ENCODE measurements around the gene GLS.
A peak's percentile ranks its signal among the peaks of the same experiment; 100 is the strongest.
"Not testable (repeated sequence)": the region's sequence is repeated elsewhere in the genome, so short reads cannot be mapped to it uniquely, and the experiment has no call there.

GLS gene

DNA sequence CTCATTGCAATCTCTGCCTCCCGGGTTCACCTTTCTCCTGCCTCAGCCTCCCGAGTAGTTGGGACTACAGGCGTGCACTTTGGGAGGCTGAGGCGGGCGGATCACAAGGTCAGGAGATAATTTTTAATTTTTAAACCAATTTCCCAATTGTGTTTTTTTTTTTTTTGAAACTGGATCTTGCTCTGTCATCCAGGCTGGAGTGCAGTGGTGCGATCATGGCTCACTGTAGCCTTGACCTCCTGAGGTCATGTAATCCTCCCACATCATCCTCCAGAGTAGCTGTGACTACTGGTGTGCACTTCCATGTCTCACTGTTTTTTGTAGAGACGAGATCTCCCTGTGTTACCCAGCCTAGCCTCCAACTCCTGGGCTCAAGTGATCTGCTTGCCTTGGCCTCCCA lies 49.3 kb downstream of the GLS start:
- DNase-seq, result no peak

DNA sequence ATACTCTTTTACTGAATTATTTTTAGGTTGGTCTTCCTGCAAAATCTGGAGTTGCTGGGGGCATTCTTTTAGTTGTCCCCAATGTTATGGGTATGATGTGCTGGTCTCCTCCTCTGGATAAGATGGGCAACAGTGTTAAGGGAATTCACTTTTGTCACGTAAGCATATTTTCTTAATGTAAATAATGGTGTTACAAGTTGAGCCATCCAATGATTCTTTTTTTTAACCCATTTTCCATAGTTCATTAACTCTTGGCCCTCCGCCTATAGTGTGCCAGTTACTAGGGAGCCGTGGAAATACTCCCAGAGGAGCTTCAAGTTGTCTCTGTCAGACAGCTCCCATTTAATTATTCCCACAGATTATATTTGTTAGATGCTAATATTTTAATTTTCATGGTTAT lies 49.8 kb downstream of the GLS start:
- no peak for DNase-seq

DNA sequence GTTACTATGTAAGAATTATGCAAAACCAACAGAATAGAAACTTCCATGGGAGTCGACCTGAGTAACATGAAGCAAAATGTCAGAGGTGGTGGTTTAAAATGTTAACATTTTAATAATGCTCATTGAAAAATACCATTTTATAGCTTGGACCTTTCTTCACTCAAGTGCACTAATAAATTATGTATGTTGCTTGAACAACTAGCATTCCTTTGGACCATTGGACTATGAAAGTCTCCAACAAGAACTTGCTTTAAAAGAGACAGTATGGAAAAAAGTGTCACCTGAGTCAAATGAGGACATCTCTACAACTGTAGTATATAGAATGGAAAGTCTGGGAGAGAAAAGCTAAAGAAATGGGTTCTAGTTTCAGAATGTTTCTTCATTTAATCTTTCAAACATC lies 51.9 kb downstream of the GLS start:
- no peak for DNase-seq

DNA sequence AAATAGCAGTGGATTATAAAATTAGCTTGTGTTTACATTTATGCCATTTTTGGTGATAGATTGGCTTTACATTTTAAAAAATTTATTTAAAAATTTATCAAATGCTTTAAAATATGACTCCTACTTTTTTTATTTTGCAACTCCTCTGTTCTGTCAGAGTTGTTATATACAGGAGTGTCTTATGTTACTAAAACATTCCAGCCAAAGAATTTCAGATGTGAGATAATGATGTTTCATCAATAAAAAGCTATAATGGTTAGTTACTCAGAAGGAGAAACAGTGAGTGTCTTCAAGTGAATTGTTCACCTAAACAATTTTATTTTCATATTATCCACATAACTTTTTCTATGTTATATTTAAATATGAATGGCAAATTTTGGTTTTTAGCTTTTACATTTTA lies 52.7 kb downstream of the GLS start:
- no peak for DNase-seq

DNA sequence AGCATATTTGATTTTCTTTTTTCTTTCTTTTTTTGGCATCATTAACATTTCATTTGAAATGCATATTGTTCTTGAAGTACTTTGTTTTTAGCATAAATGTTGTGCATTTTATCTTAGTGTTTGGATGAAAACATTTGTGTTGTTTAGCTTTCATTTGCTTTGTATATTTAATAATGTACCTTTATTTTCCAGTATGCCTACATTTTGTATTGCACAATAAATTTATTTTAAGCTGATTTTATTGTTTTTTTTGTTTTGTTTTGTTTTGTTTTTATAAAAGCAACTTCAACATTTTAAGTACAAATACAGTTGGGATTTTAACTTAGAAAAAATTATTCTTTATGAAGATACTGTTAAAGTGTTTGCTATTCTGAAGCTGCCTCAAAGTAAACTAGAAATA lies 54.4 kb downstream of the GLS start:
- no peak for DNase-seq

DNA sequence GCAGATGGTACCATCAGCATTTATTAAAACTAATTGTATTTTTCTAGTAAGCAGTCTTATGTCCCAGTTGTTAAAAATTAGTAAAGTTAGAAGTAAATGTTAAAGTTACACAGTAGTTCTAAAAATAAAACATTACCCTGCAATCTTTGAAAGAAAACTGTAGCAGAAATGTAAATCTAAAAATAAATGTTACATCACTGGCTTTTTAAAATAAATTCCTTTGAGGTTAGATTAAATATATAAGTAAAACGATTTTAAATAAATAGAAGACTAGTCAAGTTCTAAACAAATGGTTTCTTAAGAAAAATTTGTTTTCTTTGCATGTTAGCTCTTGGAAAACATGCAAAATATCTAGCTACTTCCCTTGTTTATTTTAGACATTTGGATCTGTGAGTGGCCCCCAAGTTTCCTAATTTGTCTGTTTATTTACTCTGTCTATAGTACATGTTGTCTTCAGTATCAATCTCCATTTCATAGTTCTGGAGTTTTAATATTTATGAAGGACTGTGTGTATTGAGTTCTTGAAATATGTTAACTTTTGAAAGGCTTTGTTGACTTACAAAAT lies 58.2 kb downstream of the GLS start:
- no peak for DNase-seq

DNA sequence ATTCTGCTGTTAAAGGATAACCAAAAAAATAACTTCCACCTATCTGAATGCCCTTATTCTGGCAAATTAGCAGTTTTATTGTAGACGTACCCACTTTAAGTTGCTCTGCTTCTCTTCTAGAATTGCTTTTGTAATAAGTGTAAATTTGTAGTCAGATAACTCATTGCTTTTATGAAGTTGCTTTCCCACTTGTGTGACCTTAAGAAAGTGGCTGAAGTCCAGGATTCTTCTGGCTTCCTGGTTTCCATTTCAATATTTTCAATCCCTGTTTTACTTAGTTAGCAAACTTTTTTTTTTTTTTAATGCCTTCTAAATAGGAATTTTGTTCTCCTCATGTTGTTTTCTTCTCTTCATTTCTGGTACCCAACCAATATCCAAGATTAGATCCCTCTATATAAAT lies 59.8 kb downstream of the GLS start:
- no peak for DNase-seq

DNA sequence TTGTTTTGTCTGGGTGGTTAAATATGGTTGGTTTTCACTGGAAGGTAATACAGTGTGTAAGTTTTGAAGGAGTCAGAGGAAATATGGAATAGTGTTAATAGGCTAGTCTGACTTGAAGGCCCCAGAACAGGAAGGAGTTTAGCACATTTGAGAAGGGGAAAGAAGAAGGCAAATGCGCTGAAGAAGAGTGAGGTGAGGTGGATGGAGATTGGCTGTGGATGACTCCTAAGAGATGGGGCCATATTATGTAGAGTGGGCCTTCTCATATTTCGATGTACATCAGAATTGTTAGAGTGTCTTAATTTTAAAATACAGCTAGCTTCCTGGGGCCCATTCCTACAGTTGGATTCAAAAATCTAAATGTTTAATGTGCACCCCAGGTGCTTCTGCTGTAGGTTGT lies 61.0 kb downstream of the GLS start:
- DNase-seq, result no peak

DNA sequence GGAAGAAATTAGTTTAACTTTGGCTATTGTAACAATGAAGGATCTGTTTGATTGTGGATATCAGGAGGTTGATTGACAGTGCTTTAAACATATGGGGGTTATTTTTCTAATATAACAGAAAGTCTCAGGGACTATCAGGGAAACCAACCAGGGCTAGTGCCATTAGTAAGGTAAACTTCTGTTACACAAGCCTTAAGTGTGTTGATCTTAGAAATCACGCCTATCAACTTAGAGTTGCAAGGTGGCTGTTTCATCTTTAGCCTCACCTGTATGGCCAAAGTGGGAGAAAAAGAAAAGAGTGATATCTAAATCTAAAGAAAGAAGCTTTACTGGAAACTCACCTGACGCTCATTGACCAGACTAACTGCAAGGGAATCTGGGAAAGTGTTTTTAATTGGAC lies 62.1 kb downstream of the GLS start:
- no peak for DNase-seq

DNA sequence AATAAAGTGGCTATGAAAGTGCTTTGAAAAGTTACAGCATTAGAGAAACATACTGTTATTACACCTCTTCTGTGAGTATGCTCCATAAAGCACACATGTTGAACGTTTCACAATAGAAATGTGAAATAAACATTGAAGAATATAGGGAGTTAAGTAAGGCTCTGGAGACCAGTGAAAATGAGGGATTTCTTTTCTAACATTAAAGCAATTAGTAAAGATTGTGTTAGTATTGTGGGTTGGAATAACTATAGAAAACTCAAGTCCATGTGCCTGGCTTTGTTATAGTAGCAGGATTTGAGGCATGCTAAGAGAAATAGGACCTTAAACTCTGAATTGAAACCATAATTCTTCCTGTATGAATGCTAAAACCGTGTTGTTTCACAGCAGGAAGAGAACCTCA lies 63.1 kb downstream of the GLS start:
- no peak for DNase-seq

DNA sequence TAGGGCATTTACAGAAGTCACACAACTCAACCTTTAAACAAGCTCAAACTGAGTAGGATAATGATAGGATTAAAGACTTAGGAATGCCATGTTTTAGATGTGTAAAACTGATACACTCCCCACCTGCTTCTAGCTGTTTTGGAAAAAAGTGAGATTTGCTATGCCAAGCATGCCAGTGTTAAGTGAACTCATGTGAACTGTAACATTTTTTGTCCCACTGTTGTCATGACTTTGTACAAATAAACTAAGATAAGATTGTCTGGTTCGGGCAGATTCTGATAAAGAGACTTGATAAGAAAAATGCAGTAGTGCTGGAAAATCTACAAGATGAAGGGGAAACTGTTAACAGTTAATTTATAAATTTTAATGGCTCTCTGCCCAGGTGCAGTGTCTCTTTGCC lies 66.5 kb downstream of the GLS start:
- no peak for DNase-seq

DNA sequence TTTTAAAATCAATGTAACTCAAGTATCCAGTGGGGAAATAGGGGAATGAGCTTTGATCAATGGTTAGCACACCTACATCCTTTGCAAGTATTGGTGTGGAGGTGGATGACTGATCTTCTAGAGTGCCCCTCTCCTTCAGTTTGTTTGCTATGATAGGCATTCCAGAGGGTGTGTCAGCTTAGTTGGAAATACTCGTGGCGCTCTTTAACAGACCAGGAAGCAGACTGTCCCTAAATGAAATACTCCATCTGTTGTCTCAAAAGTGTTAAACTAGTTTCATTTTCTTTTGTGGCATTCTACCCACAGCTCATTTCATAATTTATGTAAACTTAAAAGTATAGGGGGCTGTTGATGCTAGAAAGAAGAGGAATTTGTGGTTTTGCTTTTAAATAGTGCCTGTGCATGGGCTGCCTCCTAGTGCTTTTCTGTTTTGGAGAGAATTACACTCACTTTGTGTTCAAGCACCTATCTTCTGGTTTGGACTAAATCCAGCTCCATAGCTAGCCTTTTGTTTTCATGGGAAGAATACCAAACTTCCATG lies 67.2 kb downstream of the GLS start:
- no peak for DNase-seq

DNA sequence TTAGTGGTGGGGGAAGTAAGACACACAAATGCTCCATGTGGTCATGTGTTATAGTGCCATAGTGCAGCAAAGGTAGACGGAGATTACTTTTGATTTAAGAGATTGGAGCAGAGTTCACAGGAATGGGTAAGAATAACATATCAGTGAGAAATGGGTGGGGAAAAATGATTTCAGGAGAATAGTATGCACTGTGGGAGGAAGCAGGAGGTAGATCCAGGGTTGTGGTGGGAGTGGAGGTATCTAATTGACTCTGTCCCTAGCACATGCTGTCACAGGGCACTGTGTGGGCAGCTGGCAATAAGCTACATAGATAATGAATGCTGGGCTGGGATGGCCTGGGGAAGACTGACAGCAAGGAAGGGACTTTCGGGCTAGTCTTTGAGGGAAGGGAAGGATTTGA lies 68.0 kb downstream of the GLS start:
- DNase-seq, result no peak

DNA sequence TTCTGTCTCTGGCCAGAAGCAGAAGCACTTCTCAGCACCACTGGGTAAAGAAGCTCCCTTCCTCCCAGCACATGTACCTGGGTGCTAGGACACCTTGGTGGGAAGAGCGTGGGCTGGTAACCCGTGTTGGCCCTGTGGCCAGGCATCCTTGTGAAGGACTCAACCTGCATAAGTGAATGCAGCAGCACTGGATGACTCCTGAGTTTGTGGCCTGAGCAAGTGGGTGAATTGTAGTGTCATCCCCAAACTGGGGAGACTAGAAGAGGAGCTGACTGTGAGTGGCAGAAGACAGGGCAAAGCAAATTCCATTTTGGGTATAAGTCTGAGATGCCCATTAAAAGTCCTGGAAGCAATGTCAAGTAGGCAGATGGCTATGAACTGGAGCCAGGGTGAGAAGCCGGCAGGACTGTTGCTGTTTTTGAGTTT lies 70.0 kb downstream of the GLS start:
- no peak for DNase-seq

DNA sequence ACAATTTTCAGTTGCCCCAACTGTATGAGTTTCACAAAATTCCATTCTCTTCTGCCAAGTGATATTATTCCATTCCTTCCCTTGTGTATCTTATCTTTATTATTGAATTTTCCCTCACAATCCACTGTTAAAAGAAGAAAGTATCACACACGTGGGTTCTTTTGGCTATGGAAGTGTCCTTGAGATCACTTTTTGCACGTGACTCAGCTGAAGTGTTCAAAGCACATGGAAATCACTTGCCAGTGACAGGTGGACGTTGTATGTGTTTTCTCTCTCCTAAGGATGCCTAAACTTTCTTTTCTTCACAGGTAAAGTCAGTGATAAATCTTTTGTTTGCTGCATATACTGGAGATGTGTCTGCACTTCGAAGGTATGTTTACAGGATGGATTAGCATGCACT lies 72.6 kb downstream of the GLS start:
- no peak for DNase-seq

DNA sequence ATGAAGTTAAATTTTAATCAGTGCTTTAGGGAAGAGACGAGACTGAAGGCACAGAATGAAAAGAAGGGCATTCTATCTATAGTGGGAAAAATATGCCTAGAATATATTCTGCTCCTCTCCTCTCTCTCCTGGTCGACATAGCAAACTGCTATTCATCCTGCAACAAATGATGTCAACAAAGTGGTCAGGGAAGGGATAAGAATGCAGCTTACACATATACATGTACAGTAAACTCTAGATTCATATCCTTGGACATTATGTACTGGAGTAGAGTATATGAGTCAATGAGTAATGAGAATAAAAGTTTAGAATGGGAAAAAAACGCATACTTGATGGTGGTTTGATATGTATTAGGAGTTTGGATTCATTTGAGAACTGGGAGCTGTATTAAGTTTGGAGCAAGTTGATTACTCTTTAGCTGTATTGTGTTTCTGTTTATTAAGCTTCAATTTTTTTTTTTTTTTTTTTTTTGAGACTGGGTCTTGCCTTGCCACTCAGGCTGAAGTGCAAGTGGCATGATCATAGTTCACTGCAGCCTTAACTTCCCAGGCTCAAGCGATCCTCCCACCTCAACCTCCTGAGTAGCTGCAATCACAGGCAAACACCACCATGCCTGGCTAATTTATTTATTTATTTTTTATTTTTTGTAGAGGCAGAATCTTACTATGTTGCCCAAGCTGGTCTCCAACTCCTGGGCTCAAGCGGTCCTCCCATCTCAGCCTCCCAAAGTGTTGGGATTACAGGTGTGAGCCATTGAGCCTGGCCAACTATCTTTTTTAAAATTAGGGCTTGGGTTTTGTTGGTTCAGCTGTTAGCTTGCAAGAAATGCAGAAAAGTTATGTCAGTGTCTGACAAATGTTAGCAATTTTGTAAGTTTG lies 79.5 kb downstream of the GLS start:
- no peak for DNase-seq

DNA sequence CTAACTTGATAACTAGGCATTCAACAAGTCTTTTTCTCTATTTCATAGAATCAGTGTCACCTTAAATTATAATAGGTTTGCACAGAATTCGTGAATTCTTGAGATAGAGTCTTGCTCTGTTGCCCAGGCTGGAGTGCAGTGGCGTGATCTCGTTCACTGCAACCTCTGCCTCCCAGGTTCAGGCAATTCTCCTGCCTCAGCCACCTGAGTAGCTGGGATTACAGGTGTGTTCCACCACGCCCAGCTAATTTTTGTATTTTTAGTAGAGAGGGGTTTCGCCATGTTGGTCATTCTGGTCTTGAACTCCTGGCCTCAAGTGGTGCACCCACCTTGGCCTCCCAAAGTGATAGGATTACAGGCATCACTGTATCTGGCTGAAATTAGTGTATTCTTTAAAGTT lies 80.5 kb downstream of the GLS start:
- DNase-seq, result not testable (repeated sequence)

DNA sequence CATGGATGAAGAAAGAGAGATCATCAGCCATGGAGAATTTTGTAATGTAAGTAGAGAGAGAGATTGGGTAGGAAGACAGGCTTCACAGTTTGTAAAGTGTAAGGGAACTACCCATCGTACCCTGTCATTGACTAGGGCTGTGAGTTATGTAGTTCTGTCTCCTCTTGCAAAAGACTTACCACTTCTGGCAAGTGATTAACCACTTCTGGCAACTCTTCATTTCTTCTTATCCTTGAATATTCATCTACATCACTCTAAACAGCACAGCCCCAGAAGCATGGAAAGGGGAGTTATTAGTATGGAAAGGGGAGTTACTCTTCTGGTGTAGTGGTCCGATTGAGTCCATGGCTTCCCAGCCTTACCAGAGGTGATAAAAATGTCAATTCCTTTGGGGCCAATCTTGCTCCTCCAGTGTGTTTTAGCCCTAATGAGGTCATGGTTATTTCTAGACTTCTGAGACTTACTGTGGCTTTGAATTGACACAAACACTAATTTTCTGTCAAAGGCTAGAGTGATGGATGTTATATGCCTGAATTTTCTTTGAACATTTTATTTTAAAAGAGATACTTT lies 81.4 kb downstream of the GLS start:
- DNase-seq, result no peak

DNA sequence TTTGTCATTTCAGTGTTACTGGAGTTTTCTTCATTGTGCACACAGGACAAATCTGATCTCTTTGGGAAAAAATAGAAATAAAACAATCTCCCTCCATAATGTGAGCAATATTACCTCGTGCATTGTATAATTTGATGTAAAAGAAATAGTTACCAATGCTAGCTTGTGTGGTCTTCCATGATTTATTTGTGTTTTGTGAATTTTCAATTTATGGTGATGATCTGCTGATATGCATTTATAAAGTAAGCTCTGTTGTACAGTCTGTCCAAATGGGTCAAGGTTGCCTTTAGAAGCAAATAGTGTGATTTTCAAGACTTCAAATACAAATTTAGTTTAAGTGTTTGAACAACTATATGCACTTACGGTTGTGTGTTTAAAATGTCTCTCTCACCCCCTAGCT lies 82.5 kb downstream of the GLS start:
- no peak for DNase-seq

DNA sequence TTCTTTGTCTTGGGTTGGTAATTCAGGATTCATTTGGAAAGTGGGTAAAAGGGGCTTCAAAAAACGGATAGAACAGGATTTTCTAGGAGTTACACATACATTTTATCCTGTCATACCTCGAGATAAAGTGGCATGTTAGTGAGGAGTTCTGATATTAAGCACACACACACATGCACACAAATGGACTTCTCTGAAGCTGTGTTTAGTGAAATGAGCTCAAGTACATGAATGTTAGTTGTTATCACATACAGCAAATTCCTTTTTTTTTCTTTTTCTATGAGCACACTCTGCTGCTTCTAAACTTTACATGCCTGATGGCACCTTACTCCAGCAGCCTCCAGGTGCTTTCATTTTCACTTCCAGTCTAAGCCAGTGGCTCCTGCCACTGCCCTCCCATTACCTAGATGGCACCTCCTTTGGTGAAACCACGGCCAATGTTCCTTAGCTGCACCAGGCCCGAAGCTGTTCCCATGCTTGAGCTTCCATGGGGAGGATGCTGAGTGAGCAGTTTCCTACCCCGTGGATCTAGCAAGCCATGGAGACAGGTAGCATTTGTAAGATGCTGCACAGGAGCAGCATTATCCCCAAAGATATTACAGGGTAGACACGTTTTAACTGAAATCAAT lies 83.7 kb downstream of the GLS start:
- DNase-seq, result no peak

DNA sequence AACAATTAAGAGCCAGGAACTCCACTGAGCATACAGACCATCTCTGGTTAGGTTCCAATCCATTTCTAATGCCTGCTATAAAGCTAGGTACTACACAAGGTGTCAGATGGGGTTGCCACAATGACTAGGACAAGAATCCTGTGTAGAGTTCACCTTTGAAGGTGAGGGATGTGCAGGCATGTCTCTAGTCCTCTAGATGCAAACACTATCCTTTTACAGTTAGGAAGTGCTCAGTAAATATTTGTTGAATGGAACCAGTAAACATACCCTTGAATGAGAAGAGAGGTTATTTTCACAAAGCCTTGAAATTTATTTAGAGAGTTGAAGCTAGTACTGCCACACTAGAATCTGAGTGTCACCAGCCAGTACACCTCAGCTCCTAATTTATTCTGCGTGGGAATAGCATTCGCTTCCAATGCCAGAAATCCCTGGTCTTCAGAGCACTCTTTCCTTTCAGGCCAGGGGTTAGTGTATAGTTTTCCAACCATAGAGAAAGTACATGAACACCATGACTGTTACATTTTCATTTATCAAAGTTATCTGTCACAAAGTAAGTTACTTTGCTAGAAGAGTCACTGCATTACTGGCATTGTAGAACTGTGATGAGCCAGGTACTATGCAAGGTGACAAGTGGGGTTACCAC lies 85.1 kb downstream of the GLS start:
- DNase-seq, result peak in 1 of 51 donors; percentile 7

DNA sequence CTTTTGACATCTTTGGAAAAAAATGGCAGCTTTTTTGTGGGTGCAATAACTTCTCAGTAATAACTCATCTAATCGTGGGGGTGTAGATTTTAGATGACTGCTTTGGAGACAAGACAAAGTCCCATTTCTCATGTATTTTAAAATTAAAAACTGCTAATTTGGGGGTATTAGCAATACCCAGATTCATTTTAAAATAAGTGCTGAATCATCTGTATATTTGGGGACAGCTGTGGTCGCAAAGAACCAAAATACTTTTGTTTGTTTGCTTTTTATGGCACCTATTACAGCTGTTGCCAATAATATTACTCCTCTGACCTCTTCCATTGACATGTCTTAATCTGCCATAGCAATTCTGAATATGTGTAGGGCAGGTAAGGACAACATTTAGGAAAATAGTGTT lies 87.9 kb downstream of the GLS start:
- DNase-seq, result no peak

All from hypothalamus (tissue), 51 donors.